HG02571 (cell line): Measurements from ENCODE around the gene CEP290.
"Not testable (repeated sequence)": the region's sequence is repeated elsewhere in the genome, so short reads cannot be mapped to it uniquely, and the experiment has no call there.

ENCODE experiments used
- ATAC-seq: cut with Tn5 transposase; IDR thresholded peaks from one replicate; pipeline ENCODE4 v1.9.1; 2021; ENCODE audit warnings: mild to moderate bottlenecking, moderate library complexity; ENCODE audit not compliant: unreplicated experiment

CEP290 gene

DNA sequence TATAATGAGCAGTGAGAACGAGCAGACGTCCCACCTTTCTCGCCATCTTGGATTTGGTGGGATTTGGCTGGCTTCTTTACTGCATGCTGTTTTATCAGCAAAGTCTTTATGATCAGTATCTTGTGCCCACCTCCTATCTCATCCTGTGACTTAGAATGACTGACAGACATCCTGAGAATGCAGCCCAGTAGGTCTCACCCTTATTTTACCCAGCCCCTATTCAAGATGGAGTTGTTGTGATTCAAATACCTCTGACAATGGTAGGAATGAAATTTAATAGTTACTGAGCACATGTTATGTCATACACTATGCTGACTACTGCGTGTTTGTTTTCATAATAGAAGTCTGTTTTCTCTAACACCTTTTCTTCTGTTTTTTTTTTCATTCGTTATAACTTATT, 2.1 kb upstream of the CEP290 start:
- no peak for ATAC-seq

DNA sequence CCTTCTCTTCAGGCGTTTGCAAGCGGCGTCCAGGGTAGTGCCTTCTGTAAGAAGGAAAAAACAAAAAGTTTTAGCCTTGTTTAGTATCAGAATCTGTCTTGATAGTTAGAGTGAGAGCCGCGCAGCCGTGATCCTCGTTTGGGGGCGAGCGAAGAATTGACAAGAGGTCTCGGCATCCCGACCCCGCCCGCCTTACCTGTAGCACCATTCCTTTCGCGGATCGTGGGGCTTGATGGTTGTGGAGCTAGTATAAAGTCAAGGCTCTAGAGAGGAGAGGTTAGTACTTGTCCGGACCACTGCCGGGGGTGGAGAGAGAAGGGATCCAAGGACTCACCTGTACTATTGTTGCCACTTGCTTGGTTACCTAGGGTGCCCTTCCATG, 713 bp upstream of the CEP290 start:
- peak; percentile 1 for ATAC-seq

DNA sequence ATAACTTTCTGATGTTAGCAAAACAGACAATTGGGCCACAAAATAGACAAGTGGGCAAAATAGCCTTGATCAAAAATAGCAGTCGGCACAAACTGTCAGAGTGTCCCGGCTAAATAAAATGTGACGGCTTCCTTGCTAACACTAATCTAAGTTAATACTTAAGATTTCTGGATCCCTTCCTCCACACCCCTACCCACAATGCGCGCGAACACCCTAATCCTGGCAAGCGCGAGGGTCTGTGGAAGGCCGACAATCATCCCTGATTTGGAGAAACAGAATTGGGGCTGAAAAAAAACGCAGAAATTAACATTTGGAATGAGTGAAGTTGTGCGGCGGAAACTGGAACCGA, 489 bp downstream of the CEP290 start:
- ATAC-seq, result peak; percentile 0

DNA sequence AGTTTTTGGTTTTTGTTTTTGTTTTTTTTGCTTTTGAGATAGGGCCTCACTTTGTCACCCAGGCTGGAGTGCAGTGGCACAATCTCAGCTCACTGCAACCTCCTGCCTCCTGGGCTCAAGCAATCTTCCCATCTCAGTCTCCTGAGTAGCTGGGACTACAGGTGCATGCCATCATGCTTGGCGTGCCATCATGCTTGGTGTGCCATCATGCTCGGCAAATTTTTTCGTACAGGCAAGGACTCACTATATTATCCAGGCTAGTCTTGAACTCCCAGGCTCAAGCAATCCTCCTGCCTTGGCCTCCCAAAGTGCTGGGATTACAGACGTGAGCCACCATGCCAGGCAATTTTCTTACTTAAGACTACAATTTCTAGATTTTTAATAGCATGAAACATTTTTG, 2.2 kb downstream of the CEP290 start:
- ATAC-seq, result not testable (repeated sequence)

DNA sequence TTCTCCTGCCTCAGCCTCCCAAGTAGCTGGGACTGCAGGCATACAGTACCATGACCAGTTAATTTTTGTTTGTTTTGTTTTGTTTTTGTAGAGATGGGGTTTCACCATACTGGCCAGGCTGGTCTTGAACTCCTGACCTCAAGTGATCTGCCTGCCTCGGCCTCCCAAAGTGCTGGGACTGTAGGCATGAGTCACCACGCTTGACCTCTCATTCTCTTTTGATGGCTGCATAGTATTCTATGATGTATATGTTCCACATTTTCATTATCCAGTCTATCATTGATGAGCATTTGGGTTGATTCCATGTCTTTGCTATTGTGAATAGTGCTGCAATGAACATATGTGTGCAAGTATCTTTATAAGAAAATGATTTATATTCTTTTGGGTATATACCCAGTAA, 8.7 kb downstream of the CEP290 start:
- not testable (repeated sequence) for ATAC-seq

DNA sequence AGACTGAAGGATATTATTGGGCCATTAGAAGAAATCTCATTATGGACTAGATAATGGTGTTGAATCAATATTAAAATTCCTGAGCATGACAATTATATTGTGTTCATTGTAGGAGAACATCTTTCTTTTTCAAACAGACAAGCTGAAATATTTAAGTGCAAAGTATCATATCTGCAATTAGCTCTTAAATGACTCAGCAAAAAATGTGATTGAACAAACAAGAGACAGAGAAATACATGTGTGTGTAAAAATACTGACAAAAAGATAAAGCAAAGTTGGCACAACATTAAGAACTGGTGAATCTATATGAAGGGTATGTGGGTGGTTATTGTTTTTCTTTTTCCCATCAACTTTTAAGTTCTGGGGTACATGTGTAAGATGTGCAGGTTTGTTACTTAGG, 9.5 kb downstream of the CEP290 start:
- no peak for ATAC-seq

DNA sequence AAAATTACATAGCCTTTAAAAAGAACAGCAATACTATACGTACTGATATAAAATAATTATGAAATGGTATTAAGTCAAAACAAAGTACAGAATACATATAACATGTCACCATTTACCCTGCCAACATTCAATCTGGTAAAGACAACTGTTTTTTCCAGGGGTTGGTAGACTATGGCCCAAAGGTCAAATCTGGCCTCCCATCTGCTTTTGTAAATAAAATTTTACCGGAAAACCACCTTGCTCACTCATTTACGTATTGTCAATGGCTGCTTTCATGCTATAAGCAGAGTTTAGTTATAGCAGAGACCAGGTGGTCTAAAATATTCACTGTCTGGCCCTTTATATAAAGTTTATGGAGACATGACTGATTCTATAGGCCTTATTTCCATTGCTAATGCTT, 14.0 kb downstream of the CEP290 start:
- no peak for ATAC-seq

DNA sequence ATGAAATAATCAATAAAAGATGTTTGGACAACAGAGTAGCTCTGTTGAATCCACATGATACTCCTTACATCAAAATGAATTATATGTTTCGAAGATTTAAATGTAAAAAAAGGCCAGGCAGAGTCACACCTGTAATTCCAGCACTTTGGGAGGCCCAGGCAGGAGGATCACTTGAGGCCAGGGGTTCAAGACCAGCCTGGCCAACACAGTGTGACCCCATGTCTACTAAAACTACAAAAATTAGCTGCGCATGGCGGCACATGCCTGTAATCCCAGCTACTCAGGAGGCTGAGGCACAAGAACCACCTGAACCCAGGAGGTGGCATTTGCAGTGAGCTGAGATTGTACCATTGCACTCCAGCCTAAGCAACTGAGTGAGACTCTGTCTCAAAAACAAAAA, 14.8 kb downstream of the CEP290 start:
- ATAC-seq, result no peak

DNA sequence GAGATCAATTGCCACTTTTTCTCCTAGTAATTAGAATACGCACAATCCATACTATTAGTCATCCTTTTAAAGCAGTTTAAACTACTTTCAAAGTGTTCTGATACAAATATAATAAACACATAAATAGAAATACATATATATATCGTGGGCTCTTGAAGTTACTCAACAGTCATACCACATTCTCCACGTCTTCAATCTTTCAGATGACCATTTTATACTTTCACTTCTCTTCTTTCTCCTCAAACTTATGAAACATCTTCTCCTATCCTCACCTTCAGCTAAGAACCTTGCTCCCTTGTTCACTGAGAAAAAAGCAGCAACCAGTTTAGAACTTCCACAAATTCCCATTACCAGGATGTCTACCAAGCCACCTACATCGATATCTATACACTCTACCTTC, 19.2 kb downstream of the CEP290 start:
- ATAC-seq, result no peak

DNA sequence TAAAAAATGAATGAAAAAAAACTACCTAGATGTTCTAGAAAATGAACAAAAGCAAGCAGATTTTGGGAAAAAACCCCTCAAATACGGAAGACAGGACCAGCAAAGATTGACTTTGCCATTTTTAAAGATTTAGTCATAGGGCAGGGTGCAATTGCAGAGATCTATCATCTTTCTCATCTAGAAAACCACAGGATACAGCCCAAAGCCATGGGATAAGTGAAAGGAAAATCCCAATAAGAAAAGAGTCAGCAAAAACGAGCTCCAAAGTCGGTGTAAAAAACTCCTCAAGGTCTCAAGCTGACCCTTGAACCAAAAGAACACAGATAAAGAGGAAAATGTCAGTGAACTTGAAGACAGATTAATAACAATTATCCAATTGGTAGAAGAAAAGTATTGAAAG, 28.0 kb downstream of the CEP290 start:
- no peak for ATAC-seq

DNA sequence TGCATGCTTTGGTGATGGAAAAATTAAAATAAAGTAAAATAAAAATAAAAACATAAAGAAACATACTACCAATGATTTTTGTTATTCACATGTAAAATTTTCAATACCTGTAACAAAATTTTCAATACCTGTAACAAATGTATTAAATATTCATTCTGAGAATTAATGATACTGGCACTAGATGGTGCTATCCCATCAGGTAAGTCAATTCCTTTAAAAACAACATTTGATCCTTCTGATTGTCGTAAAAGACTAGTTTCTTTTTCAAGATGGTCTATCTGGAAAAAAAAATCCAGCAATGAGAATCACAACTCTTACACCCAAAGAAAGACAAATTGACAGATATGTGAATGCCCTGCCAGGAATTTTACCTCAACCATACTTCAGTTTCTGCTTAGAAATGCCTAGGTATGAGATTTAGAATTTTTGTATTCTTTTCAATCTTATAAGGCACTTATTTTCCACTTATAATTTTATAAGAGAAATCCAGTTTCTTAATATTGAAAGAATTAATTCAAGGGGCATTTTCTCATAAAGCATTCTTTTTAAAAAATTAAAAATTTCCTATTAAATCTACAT, 30.7 kb downstream of the CEP290 start:
- no peak for ATAC-seq

DNA sequence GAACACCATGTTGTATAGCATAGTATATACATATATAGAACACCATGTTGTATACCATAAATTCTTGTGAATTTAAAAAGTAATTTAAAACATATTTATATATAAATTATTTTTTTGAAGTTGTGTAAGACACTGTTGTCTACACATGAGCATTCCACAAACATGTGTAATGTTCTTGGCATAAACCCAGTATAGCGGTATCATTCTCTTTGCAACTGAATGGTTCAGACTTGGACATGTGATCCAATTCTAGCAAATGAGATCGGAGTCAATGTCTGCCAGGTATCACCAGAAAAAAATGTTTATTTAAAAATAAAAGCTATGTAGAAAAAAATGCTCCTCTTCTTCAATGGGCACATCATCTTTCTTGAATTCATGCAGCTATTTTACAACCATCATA, 33.9 kb downstream of the CEP290 start:
- no peak for ATAC-seq

DNA sequence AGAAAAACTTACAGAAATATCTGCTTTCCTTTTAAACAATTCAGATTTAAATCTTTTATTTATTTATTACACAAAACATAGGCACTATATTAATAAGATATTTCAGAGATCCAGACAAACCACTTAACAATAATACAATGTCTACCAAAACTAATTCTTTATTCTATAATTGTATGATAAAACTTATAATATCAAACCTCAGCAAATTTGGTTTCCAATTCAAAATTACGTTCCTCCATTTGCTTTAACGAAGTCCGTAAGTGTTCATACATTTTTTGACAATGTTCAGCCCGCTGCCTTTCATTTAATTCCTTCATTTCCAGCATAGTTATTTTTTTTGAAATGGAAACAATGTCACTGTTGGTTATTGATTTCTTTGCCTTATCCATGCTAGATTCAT, 48.3 kb downstream of the CEP290 start:
- no peak for ATAC-seq

DNA sequence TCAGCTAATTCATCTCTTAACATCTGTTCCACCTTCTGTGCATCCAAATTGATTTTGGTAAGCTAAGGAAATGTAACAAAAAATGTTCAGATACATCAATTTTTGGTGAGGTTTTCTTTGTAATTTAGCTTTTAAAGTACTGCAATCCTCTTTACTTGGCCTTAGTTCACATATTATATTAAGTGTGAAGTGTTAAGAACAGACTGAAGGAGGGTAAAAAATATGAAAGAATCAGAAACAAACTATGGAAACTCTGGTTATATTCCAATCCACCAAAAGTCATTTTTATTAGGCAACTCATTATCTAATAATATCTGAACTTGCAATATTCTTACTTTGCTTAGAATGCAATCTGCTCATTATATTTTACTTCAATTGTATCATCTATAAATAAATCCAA, 49.1 kb downstream of the CEP290 start:
- no peak for ATAC-seq

DNA sequence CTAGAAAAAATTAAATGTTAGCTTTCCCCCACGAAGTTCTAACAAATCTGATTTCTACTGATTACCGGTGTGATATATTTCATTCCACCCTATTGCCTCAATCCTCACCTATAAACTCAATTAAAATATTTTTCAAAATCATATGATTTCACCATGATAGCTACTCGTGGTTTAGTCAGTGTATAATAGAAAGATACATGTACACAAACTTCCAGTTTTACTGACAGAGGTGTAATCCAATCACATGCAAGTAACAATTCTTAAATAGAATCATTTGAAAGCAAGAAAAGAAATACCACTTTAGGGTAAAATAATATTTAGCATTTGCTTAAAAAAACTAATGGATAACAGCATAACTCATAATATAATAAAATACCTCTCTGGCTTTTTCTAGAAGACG, 57.7 kb downstream of the CEP290 start:
- ATAC-seq, result no peak

DNA sequence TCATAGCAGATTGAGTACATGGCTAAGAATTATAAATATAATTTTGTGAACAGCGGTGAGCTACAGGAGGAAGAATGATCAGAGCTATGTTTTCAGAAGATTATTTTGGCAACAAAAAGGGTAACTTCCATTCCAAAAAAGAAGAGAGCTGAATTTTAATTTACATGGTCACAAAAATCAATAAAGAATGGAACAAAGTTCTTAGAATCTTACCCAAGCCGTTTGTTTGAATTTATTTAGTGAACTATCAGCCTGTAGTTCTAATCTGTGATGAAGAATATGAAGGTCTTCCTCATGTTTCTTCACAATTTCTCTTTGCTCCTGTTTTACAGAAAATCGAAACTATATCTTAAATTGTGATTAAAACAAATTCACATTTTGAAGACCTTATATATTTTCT, 58.3 kb downstream of the CEP290 start:
- no peak for ATAC-seq

DNA sequence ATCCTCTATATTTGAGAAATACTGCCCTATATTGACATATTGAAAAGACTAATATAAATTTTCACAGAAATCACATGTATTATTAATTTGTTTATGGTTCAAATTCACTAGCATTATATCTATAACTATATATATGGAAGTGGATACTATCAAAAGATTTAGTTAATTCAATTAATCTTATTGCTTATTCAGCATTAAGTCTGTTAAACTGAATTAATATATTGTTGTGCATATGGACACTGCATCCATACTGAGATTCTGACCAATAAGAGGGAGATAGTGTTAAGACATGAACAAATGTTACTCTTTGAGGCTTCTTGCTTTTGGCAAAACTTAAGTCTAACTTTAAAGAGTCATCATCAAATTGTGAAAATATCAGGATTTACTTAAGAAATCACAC, 60.6 kb downstream of the CEP290 start:
- no peak for ATAC-seq

DNA sequence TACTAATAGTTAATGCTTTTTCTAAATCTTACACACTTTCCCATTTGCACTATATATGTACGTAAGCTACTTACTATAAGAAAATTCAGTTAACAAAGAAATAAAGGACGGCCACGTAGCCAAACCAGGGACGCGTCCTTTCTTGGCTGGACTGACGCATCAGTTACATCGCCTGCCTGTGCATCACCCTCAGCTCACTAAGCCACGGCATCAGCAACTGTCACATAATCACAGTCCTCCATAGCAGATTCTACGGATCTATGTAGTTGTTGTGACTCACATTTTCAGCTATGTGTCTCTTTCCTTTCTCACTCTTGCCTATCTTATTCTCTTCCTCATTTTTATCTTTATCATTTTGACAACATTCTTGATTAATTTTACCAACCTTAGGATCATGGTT, 74.6 kb downstream of the CEP290 start:
- no peak for ATAC-seq

DNA sequence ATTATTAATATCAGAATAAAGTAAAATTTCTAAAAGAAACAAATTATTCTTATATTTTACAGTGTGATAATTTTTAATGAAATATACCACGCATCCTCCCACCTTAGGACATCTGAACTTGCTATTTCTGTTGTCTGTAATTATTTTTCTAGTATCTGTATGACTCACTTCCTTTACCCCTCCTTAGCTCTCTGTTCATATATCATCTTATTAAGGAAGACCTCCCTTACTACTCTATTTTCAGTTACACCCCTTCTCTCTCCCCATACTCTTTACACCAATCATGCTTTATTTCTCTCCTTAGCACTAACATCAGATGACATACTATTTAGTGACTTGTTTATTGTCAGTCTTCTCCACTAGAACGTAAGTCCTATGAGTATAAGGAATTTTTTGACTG, 78.5 kb downstream of the CEP290 start:
- peak; percentile 77 for ATAC-seq

DNA sequence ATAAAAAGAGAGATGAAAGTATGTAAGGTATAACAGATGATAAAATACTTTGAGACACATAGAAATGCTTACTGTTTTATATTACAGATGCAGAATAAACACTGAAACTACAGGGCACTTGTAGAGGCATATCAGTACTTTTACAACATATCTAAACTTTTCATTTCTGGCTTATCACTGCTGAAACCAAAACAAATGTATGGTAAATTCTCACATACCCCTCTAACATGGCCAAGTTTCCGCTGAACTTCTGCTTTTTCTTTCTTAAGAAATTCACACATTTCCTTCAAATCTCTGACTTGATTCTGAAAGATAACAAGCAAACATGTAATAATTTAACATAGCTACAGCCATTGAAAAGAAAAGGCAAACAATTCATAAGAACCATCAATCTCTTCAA, 79.4 kb downstream of the CEP290 start:
- ATAC-seq, result no peak

DNA sequence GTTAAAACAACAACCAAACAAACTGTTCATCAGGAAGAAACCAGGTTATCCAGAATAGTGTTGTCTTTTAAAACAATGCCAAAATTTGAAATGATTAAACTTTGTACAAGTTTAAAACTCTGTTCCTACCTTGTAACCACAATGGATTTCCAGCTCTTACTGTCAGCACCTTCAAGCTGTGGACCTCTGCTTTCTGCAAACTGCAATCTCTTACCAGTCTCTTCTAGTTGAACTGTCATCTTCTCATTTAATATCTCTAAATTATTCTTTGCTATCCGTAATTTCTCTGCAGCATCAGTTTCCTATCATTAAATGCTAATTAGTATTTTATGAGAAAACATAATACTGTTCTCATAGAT, 83.2 kb downstream of the CEP290 start:
- ATAC-seq, result no peak

DNA sequence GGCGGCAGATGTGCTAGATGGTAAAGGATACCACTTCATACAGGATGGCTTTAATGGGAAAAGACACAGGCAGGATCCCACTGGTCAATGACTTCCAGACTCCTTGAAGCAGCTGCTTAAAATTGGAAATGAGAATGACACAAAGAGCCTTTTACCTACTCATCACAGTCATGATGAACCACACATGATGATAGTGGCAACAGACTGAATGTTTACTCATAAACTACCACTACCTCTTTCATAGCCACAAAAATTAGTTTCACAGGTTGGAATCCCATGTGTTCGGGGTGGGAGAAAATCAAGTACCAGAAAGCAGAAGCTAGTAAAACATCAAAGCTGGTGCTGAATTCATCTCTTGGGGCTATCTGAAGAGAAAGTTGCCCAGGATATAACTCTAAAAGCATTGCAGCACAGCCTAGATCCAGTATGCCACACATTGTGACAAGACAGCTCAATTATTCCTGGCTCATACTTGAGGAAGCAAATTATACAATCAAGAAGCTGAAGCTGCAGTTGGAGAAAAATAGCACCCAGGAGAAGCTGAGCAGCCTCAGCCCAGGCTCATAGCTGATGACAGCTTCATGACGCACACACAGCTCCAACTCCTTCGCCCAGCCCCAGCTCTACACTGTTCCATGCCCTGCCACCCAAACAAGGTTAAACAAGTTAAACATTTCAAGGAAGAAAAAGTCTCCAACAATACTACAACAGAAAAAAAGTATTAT, 83.7 kb downstream of the CEP290 start:
- ATAC-seq, result no peak

DNA sequence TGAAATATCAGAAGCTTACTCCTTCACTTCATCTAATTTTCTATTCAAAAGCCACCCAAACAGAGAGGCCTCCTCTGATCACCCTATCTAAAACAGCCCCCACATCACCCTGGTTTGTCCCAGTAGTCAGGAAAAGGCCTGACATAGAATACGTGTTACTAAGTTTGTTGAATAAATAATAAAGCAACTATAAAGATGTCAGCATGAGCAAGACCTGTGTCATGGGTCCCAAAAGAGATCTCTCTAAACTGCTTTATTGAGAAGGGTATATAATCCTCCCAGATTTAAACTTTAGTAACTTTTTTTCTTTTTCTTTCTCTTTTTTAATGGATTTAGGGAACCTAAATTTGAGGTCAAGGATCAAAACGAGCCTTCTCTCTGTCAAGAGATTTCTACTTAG, 85.3 kb downstream of the CEP290 start:
- no peak for ATAC-seq
